Measurements from ENCODE around the gene IDH3G.

The IDH3G gene

GRCh38 chrX:153773741-153774575, 20.2 kb downstream of the IDH3G start:
- DNase-seq (ENCODE audit: low read depth) = no peak

- no peak for DNase-seq (ENCODE audit: low read depth)
Measured at GRCh38 chrX:153773218-153773611, 21.0 kb downstream of the IDH3G start.

- DNase-seq (ENCODE audit: low read depth) = no peak
Measured at GRCh38 chrX:153772316-153773217, 21.6 kb downstream of the IDH3G start.

- DNase-seq (ENCODE audit: low read depth) = no peak
Measured at GRCh38 chrX:153771415-153772315, 22.5 kb downstream of the IDH3G start.

- DNase-seq (ENCODE audit: low read depth) = no peak
Measured at GRCh38 chrX:153770601-153771414, 23.4 kb downstream of the IDH3G start.

DNA sequence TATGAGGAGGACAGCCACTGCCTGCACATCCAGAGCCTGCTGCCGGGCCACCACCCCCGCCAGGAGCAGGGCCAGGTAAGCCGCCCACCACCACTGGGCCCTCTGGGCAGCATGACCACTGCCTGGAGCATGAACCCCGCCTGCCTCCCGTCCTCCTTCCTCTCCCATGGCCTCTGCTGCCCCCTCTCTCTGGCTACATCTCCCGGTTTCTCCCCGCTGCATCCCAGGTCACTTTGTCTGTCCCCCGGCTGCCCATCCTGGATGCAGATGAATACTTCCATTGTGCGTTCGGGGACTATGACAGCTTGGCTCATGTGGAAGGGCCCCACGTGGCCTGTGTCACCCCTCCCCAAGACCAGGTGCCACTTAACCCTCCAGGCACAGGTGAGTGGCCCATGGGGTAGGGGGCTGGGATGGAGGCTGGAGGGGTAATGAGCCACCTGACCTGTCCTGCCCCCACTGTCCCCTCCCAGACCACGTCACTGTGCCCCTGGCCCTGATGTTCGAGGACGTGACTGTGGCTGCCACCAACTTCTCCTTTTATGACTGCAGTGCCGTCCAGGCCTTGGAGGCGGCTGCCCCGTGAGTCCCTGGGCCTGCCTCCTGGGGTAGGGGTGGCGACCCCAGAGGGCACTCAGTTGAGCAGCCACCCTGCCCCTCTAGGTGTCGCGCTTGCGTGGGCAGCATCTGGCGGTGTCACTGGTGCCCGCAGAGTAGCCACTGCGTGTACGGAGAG, 24.1 kb downstream of the IDH3G start:
- DNase-seq (ENCODE audit: low read depth) = no peak

DNA sequence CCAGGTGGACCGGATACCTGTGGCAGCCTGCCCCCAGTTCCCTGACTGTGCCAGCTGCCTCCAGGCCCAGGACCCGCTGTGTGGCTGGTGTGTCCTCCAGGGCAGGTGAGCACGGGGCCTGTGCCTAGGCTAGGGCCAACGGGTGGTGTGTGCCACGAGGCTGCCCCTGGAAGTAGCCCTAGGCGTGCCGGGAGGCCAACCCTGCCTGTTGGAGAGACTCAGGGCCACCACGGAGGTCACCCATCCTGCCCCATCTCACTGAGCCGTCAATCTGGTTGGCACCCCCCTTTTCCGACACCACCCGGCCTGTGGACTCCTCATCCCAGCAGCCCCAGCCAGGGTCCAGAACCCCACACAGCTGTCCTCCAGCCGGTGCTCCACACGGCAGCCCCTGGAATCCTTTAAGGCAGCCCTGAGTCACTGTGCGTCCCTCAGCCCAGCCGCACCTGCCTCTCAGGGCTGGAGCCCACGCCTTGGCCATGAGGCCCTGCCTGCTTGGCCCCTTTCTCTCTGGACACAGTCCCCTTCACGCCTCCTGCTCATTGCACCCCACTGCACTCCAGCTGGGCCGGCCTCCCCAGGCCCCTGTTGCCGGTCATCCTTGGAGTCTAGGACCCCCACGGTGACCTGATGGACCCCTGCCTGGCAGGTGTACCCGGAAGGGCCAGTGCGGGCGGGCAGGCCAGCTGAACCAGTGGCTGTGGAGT, 24.9 kb downstream of the IDH3G start:
- DNase-seq (ENCODE audit: low read depth) = no peak

- DNase-seq (ENCODE audit: low read depth) = no peak
Measured at GRCh38 chrX:153768311-153769157, 25.6 kb downstream of the IDH3G start.

- DNase-seq (ENCODE audit: low read depth) = no peak
Measured at GRCh38 chrX:153767674-153768055, 26.5 kb downstream of the IDH3G start.

- no peak for DNase-seq (ENCODE audit: low read depth)
Measured at GRCh38 chrX:153766871-153767673, 27.1 kb downstream of the IDH3G start.

DNA sequence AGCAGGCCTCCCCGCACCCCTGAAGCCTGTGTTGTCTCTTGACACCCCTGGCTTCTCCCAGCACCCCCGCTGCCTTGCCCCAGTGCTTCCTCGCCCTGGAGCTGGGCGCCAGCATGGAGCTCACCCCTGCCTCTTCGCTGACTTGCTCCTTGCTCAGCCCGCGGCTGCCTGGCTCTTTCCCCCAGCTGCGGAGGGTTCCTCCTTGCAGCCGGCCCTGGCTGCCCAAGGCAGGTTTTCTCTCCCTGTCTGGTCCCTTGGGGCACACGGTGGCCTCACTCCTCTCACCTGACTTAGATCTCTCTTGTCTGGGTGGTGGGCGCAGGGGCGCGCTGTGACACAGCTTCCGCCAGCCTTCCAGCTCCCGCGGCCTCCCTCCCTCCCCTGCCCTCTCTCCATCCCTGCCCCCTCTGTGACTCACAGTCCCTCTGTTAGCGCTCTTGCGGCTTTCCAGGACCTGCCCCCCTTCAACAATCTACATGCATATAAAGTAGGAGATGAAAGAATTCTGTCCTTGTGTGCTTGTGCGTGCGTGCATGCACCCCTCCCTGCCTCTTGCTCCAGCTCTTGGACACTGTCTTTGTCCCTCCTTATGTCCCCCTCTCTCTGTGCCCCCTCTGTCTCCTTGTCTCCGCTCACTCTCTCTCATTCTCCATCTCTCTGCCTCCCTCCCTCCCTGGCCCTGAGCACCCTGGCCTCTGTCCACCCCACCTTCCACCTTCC, 27.9 kb downstream of the IDH3G start:
- no peak for DNase-seq (ENCODE audit: low read depth)

- DNase-seq (ENCODE audit: low read depth) = no peak
Measured at GRCh38 chrX:153765138-153766079, 28.8 kb downstream of the IDH3G start.

DNA sequence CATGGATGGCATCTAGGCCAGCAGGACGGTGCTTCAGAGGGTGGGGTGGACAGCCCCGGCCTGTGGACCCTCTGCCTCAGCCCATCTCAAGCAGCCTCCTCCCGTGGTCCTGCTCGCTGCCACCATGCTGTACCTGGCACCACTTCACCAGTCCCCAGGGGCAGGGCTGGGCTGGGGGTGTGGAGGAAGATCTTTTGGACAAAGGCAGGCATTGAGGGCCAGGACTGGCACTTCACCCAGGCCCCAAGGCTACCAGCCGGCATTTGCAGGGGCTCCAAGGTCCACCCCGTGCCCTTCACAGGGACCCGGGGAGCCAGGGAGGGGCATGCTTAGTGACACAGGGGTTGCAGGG, 29.4 kb downstream of the IDH3G start:
- no peak for DNase-seq (ENCODE audit: low read depth)

DNA sequence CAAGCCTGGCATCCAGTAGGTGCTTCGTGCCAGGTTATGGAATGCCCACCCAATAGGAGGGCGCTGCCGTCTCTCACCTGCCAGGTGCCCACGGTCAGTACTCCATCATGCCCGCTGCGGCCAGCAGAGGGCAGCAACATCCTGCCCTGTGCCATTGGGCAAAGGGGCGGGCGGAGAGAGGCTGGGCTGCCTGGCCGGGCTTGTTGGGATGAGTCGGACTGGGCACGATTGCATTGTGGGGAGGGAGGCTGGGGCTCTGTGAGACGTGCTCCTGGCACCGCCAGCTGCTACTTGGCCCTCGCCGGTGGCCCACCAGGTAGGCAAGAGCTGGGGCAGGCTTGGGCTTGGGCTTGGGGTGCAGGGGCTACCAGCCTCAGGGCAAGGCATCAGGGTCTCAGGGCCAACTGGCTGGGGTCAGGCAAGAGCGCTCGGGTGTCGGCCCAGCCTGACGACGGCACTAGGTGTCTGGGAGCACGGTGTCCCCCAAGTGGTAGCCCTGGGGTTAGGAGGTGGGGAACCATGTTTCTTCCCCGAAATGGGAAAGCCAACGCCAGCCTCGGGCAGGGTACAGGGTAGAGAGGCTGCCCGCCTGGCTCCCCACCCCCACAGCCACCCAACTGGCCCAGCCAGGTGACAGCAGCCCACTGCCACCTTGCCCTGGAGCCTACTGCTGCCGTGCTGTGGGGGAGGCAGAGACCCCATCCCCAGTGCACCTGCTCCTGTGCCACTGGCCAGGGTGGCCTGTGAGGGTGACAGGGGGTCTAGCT, 30.0 kb downstream of the IDH3G start, which contains the start of gene PLXNB3:
PLXNB3 (plus strand) TSS at position 261 of the 767 bp plus-strand sequence. CDS start 1,287 bp downstream, outside the sequence.
- peak; percentile 65 for DNase-seq (ENCODE audit: low read depth)

- no peak for DNase-seq (ENCODE audit: low read depth)
Measured at GRCh38 chrX:153763298-153763932, 30.8 kb downstream of the IDH3G start.

Data from activated T-helper 1 cell treated with Interleukin-2 at 50 U/mL for 16 hours (primary cell).